ENCODE measurements around the gene SCIMP. TPM values are rescaled to one million over a fixed set of nuclear protein-coding genes. Genes with fewer than 3 reads are reported as not detected.

Gene SCIMP
- total RNA-seq = not detected

DNA sequence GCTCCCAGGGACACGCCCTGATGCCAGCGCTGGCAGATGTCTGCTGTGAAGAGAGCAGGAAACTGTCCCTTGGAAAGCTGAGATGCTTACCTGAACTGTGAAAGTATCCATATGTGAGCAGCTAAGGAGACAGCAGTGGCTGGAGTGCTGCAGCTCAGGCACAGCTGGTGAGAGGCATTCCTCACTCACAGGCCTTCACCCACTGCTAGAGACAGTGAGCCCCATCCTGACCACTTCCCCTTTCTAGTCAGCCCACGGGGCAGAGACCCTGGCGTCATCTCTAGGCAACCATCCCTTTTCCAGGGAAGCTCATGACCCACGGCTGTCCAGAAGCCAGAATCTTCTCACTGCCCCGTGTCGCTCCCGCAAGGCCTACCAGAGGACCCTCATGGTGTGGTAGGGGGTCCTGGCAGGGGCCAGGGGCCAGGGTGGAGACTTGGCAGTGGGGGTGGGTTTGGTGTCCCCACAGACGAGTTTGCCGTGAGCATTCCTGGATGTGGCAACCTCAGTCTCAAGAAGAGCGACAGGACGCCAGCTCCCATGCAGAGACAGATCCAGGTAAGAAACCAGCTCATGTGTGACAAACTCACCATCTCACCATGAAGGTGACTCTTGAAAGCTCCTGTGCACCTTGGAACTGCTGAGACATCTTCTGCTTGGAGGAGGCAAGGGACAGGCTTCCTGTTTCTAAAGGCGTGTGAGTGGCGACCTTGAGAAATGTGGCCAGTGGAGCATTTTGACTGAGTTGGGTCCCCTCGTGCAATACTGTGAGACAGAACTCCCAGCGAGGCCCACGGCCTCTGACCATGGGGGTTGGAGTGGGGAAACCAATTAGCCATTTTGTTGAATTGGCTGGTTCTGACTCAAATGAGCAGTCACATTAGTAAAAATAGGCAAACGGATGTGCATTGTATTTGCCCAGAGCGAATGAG, at the start of gene SCIMP:
SCIMP (minus strand) TSS at position 216 of the 932 bp plus-strand sequence; CDS start at position 111, 105 bp downstream.
- no peaks in the 10 kb centered on the region for H3K9me3 Mint-ChIP-seq
- no peak for DNase-seq
- POLR2A ChIA-PET = interaction anchor here (0.6 kb wide), 1 partner anchor 37 kb away, joined by 3 read pairs; no protein-coding TSS in a partner anchor
- no peak within 1 kb of the TSS for H3K4me3 Mint-ChIP-seq
- no peaks in the 10 kb centered on the region for H3K36me3 Mint-ChIP-seq (ENCODE audit: low read depth)
- H3K27me3 Mint-ChIP-seq = no peaks in the 10 kb centered on the region
- peak within 1 kb of the TSS; percentile 20 for H3K27ac Mint-ChIP-seq
- peaks cover 16% of the 10 kb centered on the region for H3K4me1 Mint-ChIP-seq
- CTCF ChIA-PET = interaction anchor here (0.6 kb wide), 1 partner anchor 11 kb away, joined by 3 read pairs; no protein-coding TSS in a partner anchor

DNA sequence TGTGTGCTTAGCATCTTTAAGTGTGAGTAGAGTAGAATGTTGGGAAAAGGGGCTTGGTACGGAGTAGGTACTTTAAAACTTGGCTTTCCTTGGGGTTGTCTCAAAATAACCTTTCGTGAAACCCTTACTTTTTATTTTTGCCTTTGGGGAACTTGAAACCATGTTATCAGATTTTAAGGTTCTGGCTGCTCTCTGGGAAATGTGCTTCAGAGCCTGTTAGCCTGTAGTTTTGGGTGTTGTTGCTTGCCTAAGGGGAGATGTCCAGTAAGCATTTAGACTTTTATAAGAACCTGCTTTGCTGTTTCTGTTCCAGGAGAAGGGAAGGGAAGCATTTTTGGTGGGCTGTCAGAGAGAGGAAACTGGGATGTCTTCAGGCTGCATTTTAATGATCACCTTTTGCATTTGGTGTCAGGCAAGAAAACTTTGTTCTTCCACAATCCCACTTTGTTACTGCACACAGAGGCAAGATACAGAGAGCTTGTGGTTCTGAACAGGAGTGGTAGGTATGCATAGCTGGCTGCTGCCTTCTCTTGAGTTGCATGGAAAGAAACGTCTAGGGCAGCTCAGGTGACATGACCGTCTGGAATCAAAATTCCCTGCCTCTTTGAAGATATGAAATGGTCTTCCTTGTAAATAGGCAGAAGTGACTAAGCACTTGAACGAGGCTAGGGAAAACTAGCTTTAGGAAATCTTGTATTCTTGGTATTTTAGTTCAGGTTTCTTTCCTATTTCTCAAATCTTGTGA, 49.1 kb upstream of the SCIMP start:
- Mint-ChIP-seq H3K4me3 (peak overlapping the region; percentile 87), H3K4me1 (peaks cover 42% of the 10 kb centered on the region), H3K9me3 (no peaks in the 10 kb centered on the region), H3K27me3 (no peaks in the 10 kb centered on the region), H3K36me3 (ENCODE audit: low read depth) (peaks cover 12% of the 10 kb centered on the region), H3K27ac (no peak overlapping the region)
- CTCF ChIA-PET = interaction anchor here (0.7 kb wide), 1 partner anchor 179 kb away, joined by 3 read pairs; no protein-coding TSS in a partner anchor
- POLR2A ChIA-PET = no interaction called here
- no peak for DNase-seq

DNA sequence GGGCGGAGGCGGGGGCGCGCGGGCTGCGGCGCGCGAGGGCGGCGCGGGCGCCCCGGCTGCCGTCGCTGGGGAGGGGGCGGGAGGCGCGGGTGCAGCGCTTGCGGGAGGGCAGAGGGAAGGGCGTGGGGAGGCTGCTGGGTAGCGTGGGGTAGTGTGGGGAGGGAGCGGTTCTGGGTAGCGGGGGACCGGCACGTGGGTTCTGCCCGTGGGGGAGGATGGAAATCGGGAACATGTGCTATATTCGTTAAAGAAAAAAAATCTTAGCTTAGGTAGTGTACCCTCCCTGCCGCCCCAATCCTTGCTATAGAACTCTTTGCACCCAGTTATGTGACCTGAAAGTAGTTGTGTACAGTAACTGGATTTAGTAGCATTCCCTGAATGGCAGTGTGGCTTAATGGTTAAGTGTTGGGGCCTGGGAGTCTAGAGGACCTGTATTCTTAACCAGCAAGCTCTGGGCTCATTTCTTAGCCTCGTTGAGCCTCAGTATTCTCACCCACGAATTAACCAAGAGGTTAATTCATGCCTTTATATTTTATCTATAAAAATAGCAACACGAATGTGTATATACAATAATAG, 48.1 kb upstream of the SCIMP start:
- peaks cover 8% of the 10 kb centered on the region for H3K36me3 Mint-ChIP-seq (ENCODE audit: low read depth)
- ChIA-PET POLR2A (interaction anchor here (0.6 kb wide), 1 partner anchor 16 kb away, joined by 4 read pairs; no protein-coding TSS in a partner anchor), CTCF (interaction anchor here (1.6 kb wide), 1 partner anchor 9 kb away, joined by 7 read pairs; no protein-coding TSS in a partner anchor)
- no peaks in the 10 kb centered on the region for H3K9me3 Mint-ChIP-seq
- H3K4me3 Mint-ChIP-seq = peak overlapping the region; percentile 87
- H3K4me1 Mint-ChIP-seq = peaks cover 37% of the 10 kb centered on the region
- no peaks in the 10 kb centered on the region for H3K27me3 Mint-ChIP-seq
- DNase-seq = peak; percentile 41
- H3K27ac Mint-ChIP-seq = peak overlapping the region; percentile 90

DNA sequence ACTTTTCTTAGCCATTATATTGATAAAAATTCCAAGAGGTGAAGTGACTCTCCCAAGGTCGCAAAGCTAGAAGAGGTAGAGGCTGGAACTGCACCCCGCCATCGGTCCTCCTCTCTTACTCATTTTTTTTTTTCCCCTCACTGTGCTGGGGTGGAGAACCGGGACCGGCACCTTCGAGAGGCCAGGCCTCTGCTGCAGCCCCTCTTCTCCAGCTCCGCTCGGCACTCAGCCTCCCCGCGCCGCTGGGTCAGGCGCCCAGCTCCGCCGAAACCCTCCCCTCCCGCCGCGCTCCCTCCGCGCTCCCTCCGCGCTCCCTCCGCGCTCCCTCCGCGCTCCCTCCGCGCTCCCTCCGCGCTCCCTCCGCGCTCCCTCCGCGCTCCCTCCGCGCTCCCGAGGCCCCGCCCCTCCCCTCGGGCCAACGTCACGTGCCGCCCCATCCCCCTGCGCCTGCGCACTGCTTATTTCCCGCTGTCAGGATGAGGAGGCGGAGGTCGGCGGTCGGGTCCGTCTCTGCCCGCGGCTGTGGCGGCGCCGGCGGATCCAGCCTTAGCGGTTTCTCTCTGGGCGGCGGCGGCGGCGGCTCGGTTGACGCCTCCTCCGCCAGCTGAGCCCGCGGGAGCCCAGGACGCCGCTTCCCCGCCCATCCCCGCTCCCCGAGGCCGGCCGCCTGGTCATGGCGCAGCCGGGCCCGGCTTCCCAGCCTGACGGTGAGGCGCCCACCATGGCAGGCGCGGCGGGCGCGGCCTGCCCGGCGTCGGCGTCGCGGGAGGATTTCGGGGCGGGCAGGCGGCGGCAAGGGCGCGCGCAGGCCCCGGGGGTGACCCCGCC, 47.4 kb upstream of the SCIMP start, which contains the start of gene RABEP1:
RABEP1 (plus strand) TSS at position 471 of the 828 bp plus-strand sequence; CDS start at position 674, 203 bp downstream.
- Mint-ChIP-seq H3K36me3 (ENCODE audit: low read depth) (peaks cover 8% of the 10 kb centered on the region), H3K4me3 (peak within 1 kb of the TSS; percentile 87), H3K27me3 (no peaks in the 10 kb centered on the region), H3K9me3 (no peaks in the 10 kb centered on the region), H3K27ac (peak within 1 kb of the TSS; percentile 90), H3K4me1 (peaks cover 36% of the 10 kb centered on the region)
- ChIA-PET POLR2A (no interaction called here), CTCF (interaction anchor here (0.6 to 1.6 kb wide), 4 partner anchors 9 to 178 kb away, joined by 3 to 7 read pairs (median 4); partner anchors contain the start of gene C1QBP)
- DNase-seq = peak; percentile 94

GRCh38 chr17:5272322-5272721, 37.7 kb upstream of the SCIMP start:
- no peaks in the 10 kb centered on the region for H3K36me3 Mint-ChIP-seq (ENCODE audit: low read depth)
- CTCF ChIA-PET = no interaction called here
- POLR2A ChIA-PET = no interaction called here
- H3K27me3 Mint-ChIP-seq = peaks cover 2% of the 10 kb centered on the region
- peaks cover 2% of the 10 kb centered on the region for H3K4me1 Mint-ChIP-seq
- H3K4me3 Mint-ChIP-seq = no peak overlapping the region
- H3K9me3 Mint-ChIP-seq = no peaks in the 10 kb centered on the region
- H3K27ac Mint-ChIP-seq = no peak overlapping the region
- DNase-seq = no peak

- Mint-ChIP-seq H3K27ac (no peak overlapping the region), H3K9me3 (no peaks in the 10 kb centered on the region), H3K36me3 (ENCODE audit: low read depth) (no peaks in the 10 kb centered on the region), H3K27me3 (peaks cover 2% of the 10 kb centered on the region), H3K4me1 (peaks cover 2% of the 10 kb centered on the region), H3K4me3 (no peak overlapping the region)
- CTCF ChIA-PET = no interaction called here
- DNase-seq = no peak
- POLR2A ChIA-PET = no interaction called here
Measured at GRCh38 chr17:5269241-5269960, 34.7 kb upstream of the SCIMP start.

DNA sequence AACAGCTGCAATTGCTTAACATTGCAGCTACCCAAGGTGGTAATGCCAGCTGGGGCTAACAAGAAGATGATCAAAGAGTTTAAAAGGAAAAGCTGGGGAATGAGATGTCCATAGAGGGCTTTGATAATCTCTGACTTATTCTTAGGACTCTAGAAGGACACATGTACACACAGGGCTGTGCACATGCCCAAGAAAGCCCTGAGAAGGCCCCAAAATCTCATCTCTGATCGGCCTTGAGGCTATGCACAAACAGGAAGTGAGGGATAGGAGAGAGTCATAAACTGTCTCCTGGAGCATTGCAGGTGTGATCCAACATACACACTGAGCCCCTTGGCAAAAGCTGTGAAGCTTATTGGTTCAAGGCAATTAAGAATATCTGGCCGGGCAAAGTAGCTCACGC, 30.2 kb upstream of the SCIMP start:
- Mint-ChIP-seq H3K27me3 (no peaks in the 10 kb centered on the region), H3K27ac (no peak overlapping the region), H3K9me3 (no peaks in the 10 kb centered on the region), H3K36me3 (ENCODE audit: low read depth) (no peaks in the 10 kb centered on the region), H3K4me1 (no peaks in the 10 kb centered on the region), H3K4me3 (no peak overlapping the region)
- DNase-seq = no peak
- POLR2A ChIA-PET = no interaction called here
- CTCF ChIA-PET = interaction anchor here (1.3 kb wide), 1 partner anchor 10 kb away, joined by 3 read pairs; no protein-coding TSS in a partner anchor

GRCh38 chr17:5263441-5263840, 28.8 kb upstream of the SCIMP start:
- CTCF ChIA-PET = interaction anchor here (1.3 kb wide), 1 partner anchor 9 kb away, joined by 3 read pairs; no protein-coding TSS in a partner anchor

DNA sequence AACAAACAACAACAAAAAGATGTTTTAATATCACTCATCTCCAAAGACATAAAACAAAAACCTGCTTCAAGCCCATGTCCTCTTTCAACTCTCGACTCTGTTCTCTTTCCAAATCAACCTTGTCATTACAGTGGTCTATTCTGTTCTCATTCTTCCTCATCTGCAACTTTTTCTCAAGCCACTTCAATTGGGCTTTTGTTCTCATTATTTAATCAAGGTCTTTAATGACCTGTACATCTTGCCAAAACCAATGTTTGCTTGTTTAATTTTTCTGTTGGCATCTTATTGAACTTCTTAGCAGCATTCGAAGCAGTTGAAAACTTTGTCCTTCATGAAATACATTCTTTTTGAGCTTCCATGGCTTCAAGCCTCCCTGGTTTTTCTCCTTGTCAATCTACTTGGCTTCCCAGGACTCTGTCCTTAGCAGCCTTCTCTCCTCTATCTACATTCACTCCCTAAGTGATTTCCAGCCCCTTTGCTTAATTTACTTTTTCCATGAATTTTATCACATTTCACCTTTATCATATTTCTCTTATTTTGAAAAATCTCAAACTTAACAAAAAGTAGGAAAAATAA, 27.8 kb upstream of the SCIMP start:
- no peak overlapping the region for H3K27ac Mint-ChIP-seq
- ChIA-PET CTCF (interaction anchor here (0.6 kb wide), 1 partner anchor 1149 kb away, joined by 3 read pairs; no protein-coding TSS in a partner anchor), POLR2A (no interaction called here)
- no peaks in the 10 kb centered on the region for H3K27me3 Mint-ChIP-seq
- DNase-seq = no peak
- H3K4me1 Mint-ChIP-seq = no peaks in the 10 kb centered on the region
- no peak overlapping the region for H3K4me3 Mint-ChIP-seq
- no peaks in the 10 kb centered on the region for H3K36me3 Mint-ChIP-seq (ENCODE audit: low read depth)
- H3K9me3 Mint-ChIP-seq = no peaks in the 10 kb centered on the region

More at GRCh38 chr17:5263441-5263840, 28.8 kb upstream of the SCIMP start:
- H3K9me3 Mint-ChIP-seq = no peaks in the 10 kb centered on the region
- H3K4me1 Mint-ChIP-seq = no peaks in the 10 kb centered on the region
- no peak for DNase-seq
- no peaks in the 10 kb centered on the region for H3K27me3 Mint-ChIP-seq
- POLR2A ChIA-PET = no interaction called here
- H3K4me3 Mint-ChIP-seq = no peak overlapping the region
- H3K36me3 Mint-ChIP-seq (ENCODE audit: low read depth) = no peaks in the 10 kb centered on the region
- no peak overlapping the region for H3K27ac Mint-ChIP-seq

GRCh38 chr17:5260542-5260941, 25.9 kb upstream of the SCIMP start:
- no peaks in the 10 kb centered on the region for H3K9me3 Mint-ChIP-seq
- ChIA-PET CTCF (no interaction called here), POLR2A (no interaction called here)
- no peaks in the 10 kb centered on the region for H3K4me1 Mint-ChIP-seq
- no peak overlapping the region for H3K4me3 Mint-ChIP-seq
- no peak overlapping the region for H3K27ac Mint-ChIP-seq
- no peaks in the 10 kb centered on the region for H3K27me3 Mint-ChIP-seq
- H3K36me3 Mint-ChIP-seq (ENCODE audit: low read depth) = no peaks in the 10 kb centered on the region
- no peak for DNase-seq

- no peaks in the 10 kb centered on the region for H3K36me3 Mint-ChIP-seq (ENCODE audit: low read depth)
Measured at GRCh38 chr17:5257124-5257523, 22.5 kb upstream of the SCIMP start.

More at GRCh38 chr17:5257124-5257523, 22.5 kb upstream of the SCIMP start:
- Mint-ChIP-seq H3K9me3 (no peaks in the 10 kb centered on the region), H3K27ac (no peak overlapping the region), H3K4me3 (no peak overlapping the region), H3K4me1 (peaks cover 11% of the 10 kb centered on the region), H3K27me3 (no peaks in the 10 kb centered on the region)
- DNase-seq = no peak
- POLR2A ChIA-PET = no interaction called here
- CTCF ChIA-PET = no interaction called here
